NCI-H128 (cell line): ENCODE results near the gene BACH2.
"Not testable (repeated sequence)": the region's sequence is repeated elsewhere in the genome, so short reads cannot be mapped to it uniquely, and the experiment has no call there.

Source experiments
- DNase-seq: peaks from one replicate; lab custom pipeline; 2025; ENCODE audit not compliant: unreplicated experiment; lab: John Stamatoyannopoulos, UW

Gene BACH2

GRCh38 chr6:90296341-90297114, at the start of gene BACH2:
Gene BACH2 (minus strand): TSS chr6:90296843. CDS start chr6:90008844, 287,999 bp downstream.
- peak; percentile 77 for DNase-seq

DNA sequence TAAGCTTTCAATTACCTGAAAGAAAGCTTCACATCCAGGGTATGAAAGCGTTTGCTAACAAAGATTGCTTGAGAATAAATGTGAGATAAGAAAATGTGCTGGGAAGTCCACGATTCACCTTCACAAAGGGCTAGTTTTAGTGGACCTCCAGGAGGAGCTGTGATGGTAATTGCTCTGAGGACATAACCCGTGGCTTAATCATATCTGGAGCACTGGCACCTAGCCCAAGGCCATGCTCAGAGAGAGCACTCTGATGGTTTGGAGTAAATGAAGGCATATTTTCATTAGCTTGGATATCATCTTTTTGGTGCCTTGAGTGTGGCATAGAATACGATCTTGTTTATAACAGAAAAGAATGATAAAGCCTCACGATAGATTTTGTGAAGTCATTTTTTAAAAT, 46.9 kb upstream of the BACH2 start:
- no peak for DNase-seq

GRCh38 chr6:90338409-90338808, 41.8 kb upstream of the BACH2 start:
- DNase-seq: no peak

GRCh38 chr6:90336388-90336947, 39.8 kb upstream of the BACH2 start:
- DNase-seq: no peak

DNA sequence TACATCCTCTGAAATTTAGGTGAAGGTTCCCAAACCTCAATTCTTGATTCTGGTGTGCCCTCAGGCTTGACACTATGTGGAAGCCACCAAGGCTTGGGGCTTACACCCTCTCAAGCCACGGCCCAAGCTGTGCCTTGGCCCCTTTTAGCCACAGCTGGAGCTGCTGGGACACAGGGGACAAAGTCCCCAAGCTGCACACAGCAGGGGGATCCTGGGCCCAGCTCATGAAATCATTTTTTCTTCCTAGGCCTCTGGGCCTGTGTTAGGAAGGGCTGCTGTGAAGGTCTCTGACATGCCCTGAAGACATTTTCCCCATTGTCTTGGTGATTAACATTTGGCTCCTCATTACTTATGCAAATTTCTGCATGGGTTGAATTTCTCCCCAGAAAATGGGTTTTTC, 37.3 kb upstream of the BACH2 start:
- no peak for DNase-seq

GRCh38 chr6:90332978-90333543, 36.4 kb upstream of the BACH2 start:
- DNase-seq: not testable (repeated sequence)

- DNase-seq: no peak
Observed at GRCh38 chr6:90329386-90330077, 32.9 kb upstream of the BACH2 start.

- DNase-seq: no peak
Observed at GRCh38 chr6:90328004-90328403, 31.4 kb upstream of the BACH2 start.

GRCh38 chr6:90326404-90327057, 29.9 kb upstream of the BACH2 start:
- no peak for DNase-seq

- no peak for DNase-seq
Observed at GRCh38 chr6:90323706-90324105, 27.1 kb upstream of the BACH2 start.

- no peak for DNase-seq
Observed at GRCh38 chr6:90322976-90323474, 26.4 kb upstream of the BACH2 start.

DNA sequence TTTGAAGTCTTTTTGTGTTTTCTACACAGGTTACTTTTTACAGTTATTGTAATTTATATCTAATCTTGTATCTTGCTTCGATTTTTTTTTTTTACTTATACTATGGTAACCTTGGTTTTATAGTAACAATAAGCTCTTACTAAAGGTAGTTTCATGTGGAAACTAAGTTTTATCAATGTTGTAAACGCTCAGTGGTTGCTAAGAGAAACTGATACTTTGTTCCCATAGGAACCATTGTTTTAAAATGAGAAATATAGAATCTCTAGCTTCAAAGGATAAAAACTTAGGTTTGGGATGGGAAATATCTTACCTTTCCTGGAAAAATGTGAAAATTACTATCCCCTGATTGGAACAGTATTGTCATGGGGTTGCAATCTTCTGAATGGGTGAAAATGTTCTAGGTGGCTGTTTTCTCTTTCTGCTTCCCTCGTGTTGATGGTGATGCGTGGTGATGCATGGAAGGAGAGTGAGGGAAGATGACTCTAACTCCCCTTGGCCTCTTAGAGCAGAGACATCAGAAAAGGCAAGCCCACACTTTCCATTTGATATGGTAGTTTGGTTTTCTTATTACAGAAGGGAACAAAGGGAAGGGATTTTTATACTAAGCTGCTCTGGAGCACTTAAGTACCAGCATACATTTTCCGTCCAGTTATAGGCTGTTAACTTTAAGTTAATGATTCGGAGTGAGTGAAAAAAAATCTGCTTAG, 23.5 kb upstream of the BACH2 start:
- DNase-seq: no peak

DNA sequence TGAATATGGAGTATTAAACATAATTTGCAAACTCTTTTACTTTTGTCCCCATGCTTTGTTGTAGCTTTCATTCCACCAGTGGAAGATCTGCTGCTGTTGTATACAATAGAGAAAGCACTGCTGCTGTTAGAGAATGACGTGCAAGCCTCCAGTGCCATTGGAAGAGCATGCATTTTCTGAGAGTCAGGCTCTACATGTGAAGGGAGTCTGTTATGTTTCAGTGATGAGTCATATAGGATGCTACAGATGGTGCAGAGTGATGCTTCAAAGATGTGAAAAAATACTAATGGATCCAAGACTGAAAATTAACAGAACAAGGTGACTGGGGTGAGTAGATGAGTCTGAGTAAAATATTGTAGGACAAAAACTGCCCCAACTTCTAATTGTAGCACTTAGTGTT, 22.4 kb upstream of the BACH2 start:
- no peak for DNase-seq

DNA sequence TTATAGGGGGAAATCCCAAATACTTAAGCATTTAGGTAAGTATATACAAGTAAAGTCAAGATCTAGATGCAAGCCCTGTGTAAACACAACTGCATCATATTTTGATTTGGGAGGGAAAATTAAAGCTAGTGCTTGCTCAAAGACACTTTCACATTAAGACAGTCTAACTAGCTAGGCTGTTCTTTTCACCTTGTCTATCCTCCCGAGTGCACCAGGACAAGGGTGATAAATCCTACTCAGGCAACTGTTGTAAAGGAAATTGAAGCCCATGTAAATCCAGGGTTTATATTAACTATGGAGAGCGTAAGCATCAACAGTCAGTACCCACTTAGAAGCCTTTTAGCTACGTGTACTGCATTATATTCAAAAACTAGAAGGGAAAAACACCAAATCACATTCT, 19.3 kb upstream of the BACH2 start:
- no peak for DNase-seq

- no peak for DNase-seq
Observed at GRCh38 chr6:90315354-90315950, 18.8 kb upstream of the BACH2 start.

DNA sequence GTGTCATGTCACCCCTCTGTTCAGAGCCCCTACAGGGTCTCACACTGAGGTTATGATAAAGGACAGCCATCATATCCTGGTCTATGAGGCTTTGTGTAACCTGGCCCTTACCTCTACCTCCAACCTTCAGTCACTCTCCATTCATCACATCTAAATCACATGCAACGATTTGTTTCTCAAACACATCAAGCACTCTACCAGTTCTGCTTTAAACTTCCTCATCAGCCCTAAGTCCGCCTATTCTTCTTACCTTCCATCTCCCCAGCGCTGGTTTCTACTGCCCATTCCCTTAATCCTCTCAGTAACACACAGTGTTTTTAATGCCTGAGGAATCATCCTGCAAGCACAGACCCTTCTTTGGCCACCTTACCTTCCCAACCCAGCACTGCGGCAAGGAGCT, 17.9 kb upstream of the BACH2 start:
- DNase-seq: no peak

DNA sequence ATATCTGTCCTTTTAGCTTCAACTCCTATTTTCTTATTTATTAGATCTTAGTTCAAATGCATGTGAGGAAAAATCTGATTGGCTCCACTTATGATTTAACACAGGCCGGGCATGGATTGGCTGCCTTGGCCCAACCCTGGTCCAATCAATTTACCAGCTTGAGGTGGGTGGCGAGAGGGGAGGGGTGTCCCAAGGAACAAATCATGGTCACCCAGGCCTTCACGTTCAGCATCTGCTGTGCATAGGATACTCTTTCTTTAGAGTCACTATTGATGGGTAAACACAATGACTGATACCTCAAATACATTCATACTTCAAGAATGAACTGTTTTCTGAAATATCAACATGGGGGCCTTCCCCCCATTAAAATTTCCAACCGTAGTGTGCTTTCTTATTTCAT, 14.9 kb upstream of the BACH2 start:
- no peak for DNase-seq

GRCh38 chr6:90305800-90306448, 9.3 kb upstream of the BACH2 start:
- no peak for DNase-seq

- no peak for DNase-seq
Observed at GRCh38 chr6:90304308-90304707, 7.7 kb upstream of the BACH2 start.

DNA sequence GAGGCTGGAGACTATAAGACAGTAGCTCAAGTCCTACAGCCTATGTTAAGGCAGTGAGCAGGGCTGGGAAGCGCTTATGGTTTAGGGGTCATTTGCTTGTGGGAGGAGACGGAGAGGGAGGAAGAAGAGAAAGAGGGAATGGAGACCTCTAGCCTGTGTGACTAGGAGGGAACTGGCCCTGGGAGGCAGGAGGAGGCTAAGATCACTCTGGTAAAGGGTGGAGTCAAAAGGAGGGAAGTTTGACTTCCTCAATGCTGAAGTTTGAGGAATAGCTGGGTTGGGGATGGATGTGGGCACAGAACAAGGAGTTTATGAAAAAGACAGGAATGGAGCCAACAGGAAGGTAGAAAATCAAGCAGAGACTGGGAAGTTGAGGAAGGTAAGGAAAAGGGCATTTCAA, 6.4 kb upstream of the BACH2 start:
- no peak for DNase-seq
